ACC112 (cell line): ENCODE data around the gene IQCK.
A peak's percentile ranks its signal among the peaks of the same experiment; 100 is the strongest.

Experiments
- H2AFZ ChIP-seq: fragments of 200-600 bp; sonication (generic); one replicate; pipeline ENCODE4 v1.6.0; 2017; ENCODE audit warnings: antibody characterized with exemption, low read length; ENCODE audit not compliant: unreplicated experiment
- H3K27ac ChIP-seq: fragments of 200-600 bp; sonication (generic); 2 replicates; pipeline ENCODE4 v1.5.1; 2014; ENCODE audit warnings: low read depth, mild to moderate bottlenecking, antibody characterized with exemption, low read length, moderate library complexity
- H3K27me3 ChIP-seq: fragments of 200-600 bp; sonication (generic); 2 replicates; pipeline ENCODE4 v1.6.1; 2014; ENCODE audit warnings: mild to moderate bottlenecking, antibody characterized with exemption, low read length, moderate library complexity, mixed read lengths; ENCODE audit not compliant: insufficient read depth
- H3K36me3 ChIP-seq: fragments of 200-600 bp; sonication (generic); 2 replicates; pipeline ENCODE4 v1.6.1; 2016; ENCODE audit warnings: mild to moderate bottlenecking, antibody characterized with exemption, low read length, moderate library complexity, mixed read lengths; ENCODE audit not compliant: insufficient read depth
- H3K4me1 ChIP-seq: fragments of 200-600 bp; sonication (generic); one replicate; pipeline ENCODE4 v1.6.1; 2016; ENCODE audit warnings: low read length, mixed read lengths; ENCODE audit not compliant: insufficient read depth, unreplicated experiment, control insufficient read depth
- H3K4me3 ChIP-seq: fragments of 200-600 bp; sonication (generic); 2 replicates; pipeline ENCODE4 v1.5.1; 2014; ENCODE audit warnings: mild to moderate bottlenecking, low read depth, low read length
- H3K79me2 ChIP-seq: fragments of 200-600 bp; sonication (generic); one replicate; pipeline ENCODE4 v1.6.0; 2016; ENCODE audit warnings: low read length; ENCODE audit not compliant: control insufficient read depth, unreplicated experiment, insufficient read depth

Gene IQCK

DNA sequence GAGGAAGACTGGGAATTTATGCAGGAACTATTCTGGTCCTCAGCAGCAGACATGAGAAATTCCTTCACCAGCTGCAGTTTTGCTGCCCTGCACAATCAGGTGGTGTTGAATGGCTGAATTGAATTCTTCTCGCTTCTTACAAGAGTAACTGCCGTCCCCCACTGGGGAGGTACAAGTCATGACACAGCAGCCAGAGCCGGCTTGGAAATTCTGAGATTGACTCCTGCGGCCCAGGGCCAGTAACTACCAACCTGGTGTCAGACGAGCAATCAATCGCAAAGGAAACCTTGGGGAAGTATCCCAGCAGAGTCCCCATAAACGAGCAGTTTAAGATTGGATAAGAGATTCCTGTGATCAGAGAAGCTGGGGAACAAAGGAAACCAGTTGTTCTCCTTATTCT is 30.8 kb upstream of the IQCK start:
- Histone ChIP-seq H3K36me3 (peaks cover 24% of the 10 kb centered on the region), H3K27me3 (no peaks in the 10 kb centered on the region), H3K79me2 (no peaks in the 10 kb centered on the region)

DNA sequence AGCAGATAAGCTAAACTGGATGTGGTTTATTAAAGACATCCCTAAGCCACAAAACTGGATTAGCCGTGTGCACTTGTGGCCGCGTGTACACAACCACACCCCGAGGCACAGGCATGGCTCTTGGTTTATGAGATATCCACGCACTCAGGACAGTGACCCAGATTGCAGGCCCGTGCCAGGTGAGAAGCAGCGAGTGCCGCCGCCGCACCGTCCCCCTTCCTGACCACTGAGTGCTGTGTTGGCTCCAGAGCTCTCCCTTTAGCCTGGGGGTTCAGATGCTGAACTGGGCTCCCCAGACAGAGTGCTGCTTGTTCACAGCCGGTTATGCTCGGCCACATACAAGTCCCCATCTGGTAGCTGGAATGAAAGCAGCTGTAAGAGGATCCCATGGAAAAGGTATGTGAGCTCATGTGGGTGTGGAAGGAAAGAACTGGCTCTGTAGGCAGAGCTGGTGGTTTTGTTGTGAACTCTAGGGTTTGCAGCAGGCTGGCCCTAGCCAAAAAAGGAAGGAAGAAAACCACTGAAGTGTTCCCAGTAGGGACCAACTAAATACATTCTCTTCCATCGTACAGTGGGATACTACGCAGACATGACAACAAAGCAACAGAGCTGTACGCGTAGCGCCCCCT is 29.6 kb upstream of the IQCK start:
- no peaks in the 10 kb centered on the region for H3K4me1 ChIP-seq
- no peak overlapping the region for H2AFZ ChIP-seq

More for the DNA sequence above, 30.8 kb upstream of the IQCK start:
- Histone ChIP-seq H3K4me1 (no peaks in the 10 kb centered on the region), H3K27ac (no peak overlapping the region), H3K4me3 (no peak overlapping the region), H2AFZ (no peak overlapping the region)

DNA sequence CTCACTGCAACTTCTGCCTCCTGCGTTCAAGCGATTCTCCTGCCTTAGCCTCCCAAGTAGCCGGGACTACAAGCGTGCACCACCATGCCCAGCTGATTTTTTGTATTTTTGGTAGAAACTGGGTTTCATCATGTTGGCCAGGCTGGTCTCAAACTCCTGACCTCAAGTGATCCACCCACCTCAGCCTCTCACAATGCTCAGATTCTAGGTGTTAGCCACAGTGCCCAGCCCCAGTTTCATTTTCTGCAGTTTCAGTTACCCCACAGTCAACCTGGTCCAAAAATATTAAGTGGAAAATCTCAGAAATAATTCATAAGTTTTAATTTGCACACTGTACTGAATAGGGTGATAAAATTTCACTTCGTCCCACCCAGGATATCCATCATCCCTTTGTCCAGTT is 28.7 kb upstream of the IQCK start:
- Histone ChIP-seq H2AFZ (no peak overlapping the region), H3K79me2 (no peaks in the 10 kb centered on the region), H3K27me3 (no peaks in the 10 kb centered on the region), H3K36me3 (peaks cover 10% of the 10 kb centered on the region), H3K4me1 (no peaks in the 10 kb centered on the region), H3K27ac (no peak overlapping the region), H3K4me3 (no peak overlapping the region)

More for the DNA sequence above, 29.6 kb upstream of the IQCK start:
- Histone ChIP-seq H3K27ac (no peak overlapping the region), H3K27me3 (no peaks in the 10 kb centered on the region), H3K36me3 (peaks cover 18% of the 10 kb centered on the region), H3K79me2 (no peaks in the 10 kb centered on the region), H3K4me3 (no peak overlapping the region)

DNA sequence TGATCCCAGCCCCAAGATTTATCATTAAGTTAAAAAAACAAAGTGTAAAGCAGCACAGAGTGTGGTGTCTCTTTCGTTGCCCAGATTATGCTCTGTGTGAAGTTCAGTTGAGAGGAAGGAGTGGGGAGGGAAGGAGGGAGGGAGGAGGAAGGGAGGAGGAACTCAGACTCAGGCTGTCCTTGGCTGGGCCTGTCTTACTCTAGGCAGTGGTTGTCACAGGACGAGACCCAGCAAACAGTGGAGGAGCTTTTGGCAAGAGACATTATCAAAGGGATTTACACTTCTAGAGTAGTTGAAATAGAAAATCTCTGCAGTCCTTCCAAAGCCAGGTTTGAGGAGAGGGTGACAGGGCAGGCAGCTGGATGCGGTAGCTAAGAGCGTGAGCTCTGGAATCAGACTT is 27.9 kb upstream of the IQCK start:
- no peak overlapping the region for H3K27ac ChIP-seq
- H3K27me3 ChIP-seq, result no peaks in the 10 kb centered on the region
- no peaks in the 10 kb centered on the region for H3K79me2 ChIP-seq
- no peak overlapping the region for H3K4me3 ChIP-seq
- no peak overlapping the region for H2AFZ ChIP-seq
- no peaks in the 10 kb centered on the region for H3K4me1 ChIP-seq
- H3K36me3 ChIP-seq, result peaks cover 5% of the 10 kb centered on the region

DNA sequence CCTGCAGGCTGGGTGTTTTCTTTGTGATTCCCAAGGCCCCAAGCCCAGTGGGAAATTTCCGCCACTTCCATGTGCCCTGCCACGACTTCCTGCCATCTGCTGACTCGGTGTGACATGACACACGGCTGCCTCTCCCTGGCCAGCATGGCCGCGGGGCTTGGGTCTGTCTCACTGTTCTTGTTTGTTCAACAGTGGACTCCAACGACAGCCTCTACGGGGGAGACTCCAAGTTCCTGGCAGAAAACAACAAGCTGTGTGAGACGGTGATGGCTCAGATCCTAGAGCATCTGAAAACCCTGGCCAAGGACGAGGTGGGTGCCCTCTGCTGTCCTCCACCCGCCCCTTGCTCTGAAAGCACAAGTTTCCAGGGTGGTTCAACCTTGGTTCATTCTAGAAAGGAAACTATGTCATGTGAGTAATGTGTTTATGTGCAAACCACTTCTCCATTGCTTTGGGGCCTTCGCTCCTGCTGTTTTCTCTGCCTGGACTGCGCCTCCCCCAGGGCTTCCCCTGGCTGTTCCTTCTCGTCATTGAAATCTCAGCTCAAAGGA is 26.8 kb upstream of the IQCK start:
- H3K4me1 ChIP-seq, result peaks cover 5% of the 10 kb centered on the region
- H3K27ac ChIP-seq, result no peak overlapping the region
- no peak overlapping the region for H2AFZ ChIP-seq
- no peak overlapping the region for H3K4me3 ChIP-seq
- no peaks in the 10 kb centered on the region for H3K27me3 ChIP-seq
- H3K36me3 ChIP-seq, result no peaks in the 10 kb centered on the region
- H3K79me2 ChIP-seq, result no peaks in the 10 kb centered on the region

DNA sequence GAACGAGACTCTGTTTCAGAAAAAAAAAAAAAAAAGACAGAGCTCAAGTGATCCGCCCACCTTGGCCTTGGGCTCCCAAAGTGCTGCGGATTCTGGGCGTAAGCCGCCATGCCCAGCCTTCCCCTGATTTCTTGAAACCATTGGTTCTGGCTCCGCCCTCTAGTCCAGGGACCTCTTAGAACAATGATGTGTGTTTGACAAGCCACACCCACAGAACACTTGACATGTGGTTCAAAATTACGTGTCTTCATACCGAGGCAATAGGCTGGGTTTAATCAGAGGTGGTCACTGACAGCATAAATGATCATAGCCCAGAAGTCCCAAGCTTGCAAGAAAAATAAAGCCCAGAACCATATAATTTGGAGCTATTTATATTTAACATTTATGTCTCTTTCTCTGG is 23.1 kb upstream of the IQCK start:
- Histone ChIP-seq H3K27me3 (no peaks in the 10 kb centered on the region), H3K4me3 (no peak overlapping the region), H3K36me3 (peaks cover 10% of the 10 kb centered on the region; the same call in 1 of the 2 replicates), H3K4me1 (peaks cover 30% of the 10 kb centered on the region), H3K27ac (no peak overlapping the region), H2AFZ (no peak overlapping the region), H3K79me2 (no peaks in the 10 kb centered on the region)

DNA sequence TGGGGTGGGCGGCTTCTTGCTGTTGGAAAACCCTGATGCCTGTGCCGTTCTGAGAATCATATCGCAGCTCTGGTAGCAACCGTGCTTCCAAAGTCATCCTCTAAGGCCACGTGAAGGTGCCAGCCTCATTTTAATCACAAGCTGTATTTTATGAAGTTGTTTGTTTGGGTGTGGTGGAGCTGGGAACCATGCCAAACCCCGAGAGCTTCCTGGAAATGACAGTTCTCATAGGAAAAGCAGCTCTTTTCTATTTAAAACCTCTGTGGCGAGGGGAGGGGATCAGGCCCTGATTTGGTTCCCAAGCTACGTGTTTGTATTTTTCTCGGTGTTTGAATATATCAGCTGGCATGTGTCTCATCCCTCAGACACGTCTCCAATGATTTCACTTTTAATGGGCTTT is 21.7 kb upstream of the IQCK start:
- Histone ChIP-seq H3K79me2 (no peaks in the 10 kb centered on the region), H3K36me3 (peaks cover 10% of the 10 kb centered on the region; the same call in 1 of the 2 replicates), H2AFZ (no peak overlapping the region), H3K27me3 (no peaks in the 10 kb centered on the region), H3K4me3 (no peak overlapping the region), H3K4me1 (peaks cover 44% of the 10 kb centered on the region), H3K27ac (peak overlapping the region; percentile 74)

DNA sequence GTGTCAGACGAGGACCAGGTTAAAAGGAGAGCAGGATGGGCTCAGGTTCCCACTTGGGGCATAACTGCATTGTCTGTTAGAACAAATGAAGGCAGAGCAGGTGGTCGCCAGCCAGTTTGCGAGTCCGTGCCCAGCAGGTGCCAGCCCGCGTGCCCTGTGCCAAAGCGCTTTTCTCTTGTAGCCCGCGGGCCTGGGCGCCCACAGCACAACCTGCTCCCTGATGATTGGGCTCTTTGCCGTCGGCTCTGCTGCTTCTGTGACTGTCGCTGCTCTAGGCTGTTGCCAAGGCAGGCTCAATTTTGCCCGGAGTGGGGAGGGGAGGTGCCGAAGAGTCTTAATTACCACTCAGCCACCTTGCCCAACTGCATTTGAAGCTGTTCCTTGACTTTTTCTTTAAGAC is 21.1 kb upstream of the IQCK start:
- Histone ChIP-seq H2AFZ (no peak overlapping the region), H3K79me2 (no peaks in the 10 kb centered on the region), H3K36me3 (peaks cover 10% of the 10 kb centered on the region; the same call in 1 of the 2 replicates), H3K27ac (peak overlapping the region; percentile 74), H3K4me3 (no peak overlapping the region), H3K4me1 (peaks cover 45% of the 10 kb centered on the region), H3K27me3 (no peaks in the 10 kb centered on the region)

DNA sequence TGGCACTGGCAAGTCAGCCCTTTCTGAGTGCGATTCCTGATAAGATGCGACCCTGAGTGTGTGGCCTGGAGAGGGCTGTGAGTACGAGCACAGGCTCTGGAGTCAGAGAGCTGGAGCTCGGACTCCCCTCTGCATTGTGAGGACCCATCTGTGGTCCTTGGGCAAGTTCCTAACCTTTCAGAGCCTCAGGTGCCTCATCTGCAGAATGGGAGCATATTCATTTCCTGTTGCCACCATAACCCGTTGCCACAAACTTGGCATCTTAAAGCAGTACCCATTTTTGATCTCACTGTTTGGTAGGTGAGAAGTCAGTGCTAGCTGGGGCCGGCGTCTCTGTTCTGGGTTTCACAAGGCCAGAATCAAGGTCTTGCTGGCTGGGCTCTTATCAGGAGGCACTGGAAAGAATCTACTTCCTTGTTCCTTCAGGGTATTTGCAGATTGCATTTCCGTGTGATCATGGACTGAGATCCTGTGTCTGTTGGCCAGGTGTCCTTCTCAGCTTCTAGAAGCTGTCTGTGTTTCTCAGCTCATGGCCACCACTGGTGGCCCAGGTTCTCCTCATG is 20.2 kb upstream of the IQCK start:
- no peak overlapping the region for H2AFZ ChIP-seq
- no peak overlapping the region for H3K4me3 ChIP-seq
- no peak overlapping the region for H3K27ac ChIP-seq
- no peaks in the 10 kb centered on the region for H3K27me3 ChIP-seq
- H3K4me1 ChIP-seq, result peaks cover 45% of the 10 kb centered on the region
- H3K36me3 ChIP-seq, result peaks cover 10% of the 10 kb centered on the region; the same call in 1 of the 2 replicates
- no peaks in the 10 kb centered on the region for H3K79me2 ChIP-seq

DNA sequence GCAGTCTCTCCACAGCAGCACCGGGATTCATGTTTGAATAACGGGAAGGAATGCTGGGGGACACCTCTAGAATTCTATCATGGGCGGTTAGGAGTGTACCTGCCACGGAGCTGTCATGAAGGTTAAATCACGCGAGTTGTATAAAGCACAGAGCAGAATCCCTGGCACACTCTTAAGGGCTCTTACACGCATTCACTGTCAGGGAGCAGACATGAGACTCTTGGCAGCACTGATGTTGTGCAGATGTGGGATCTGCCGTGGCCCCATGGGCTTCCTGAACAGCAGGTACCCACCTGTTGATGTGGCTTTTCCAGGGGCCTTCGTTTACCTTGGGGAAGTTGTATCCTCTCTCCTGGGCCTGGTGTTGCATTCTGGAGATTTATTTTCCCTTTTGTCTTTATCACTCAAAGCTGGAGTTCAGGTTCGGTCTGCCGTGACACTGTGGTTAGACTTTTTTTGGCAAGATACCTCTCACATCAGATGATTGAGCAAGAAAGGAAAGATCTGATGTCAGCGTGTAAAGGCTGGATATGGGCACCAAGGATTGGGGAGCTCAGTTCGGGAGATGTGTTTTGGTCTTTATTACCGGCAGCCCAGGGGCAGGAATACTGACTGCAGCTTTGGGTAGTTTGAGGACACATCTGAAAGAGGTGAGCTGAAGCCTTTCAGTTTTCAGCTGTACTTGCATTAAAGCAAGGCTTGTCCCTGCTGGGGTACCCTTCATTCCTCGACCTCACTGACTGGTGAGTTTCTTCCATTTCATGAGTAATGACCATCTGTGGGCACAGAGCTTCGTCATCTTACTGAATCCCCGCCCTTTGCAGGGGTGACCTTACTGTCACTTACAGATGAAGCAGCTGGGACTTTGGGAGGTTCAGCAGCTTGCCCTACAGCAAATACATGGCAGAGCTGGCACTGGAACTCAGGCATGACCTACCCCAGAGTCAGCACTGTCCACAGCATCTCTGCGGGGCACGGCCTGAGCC is 19.3 kb upstream of the IQCK start:
- Histone ChIP-seq H3K4me3 (no peak overlapping the region), H3K79me2 (no peaks in the 10 kb centered on the region), H3K27ac (peak overlapping the region; percentile 26; the same call in 1 of the 2 replicates), H2AFZ (no peak overlapping the region), H3K4me1 (peaks cover 45% of the 10 kb centered on the region), H3K27me3 (no peaks in the 10 kb centered on the region), H3K36me3 (peaks cover 15% of the 10 kb centered on the region)
